SK-N-SH (cell line): Measurements from ENCODE around the gene OLFML2A.

Experiments used
- CHD2 ChIP-seq: fragments of 150-350 bp; IDR thresholded peaks from 2 replicates; pipeline ENCODE4 v1.6.1; 2018; ENCODE audit warnings: low read length; ENCODE audit not compliant: partially characterized antibody
- EP300 ChIP-seq, 2 experiments: IDR thresholded peaks; 2 replicates each; pipeline versions ENCODE4 v1.4.0 to v1.6.1; 2012; ENCODE audit warnings: borderline replicate concordance in 1 of 2, low read depth in 1 of 2, low read length in 1 of 2
- EZH2phosphoT487 ChIP-seq: fragments of 200-600 bp; sonication (generic); IDR thresholded peaks from 2 replicates; pipeline ENCODE4 v1.6.1; 2017; ENCODE audit warnings: low read depth, mixed run types, mild to moderate bottlenecking, antibody characterized with exemption, moderate library complexity, borderline replicate concordance
- FOXJ3 ChIP-seq: sonication (generic); formaldehyde crosslinking; IDR thresholded peaks from 2 replicates; pipeline ENCODE4 v1.5.1; 2020; ENCODE audit warnings: mild to moderate bottlenecking, missing genetic modification reagents
- JUND ChIP-seq: IDR thresholded peaks from 2 replicates; pipeline ENCODE4 v1.4.0; 2012
- POLR2AphosphoS5 ChIP-seq: IDR thresholded peaks from 2 replicates; pipeline ENCODE4 v1.6.1; 2012; ENCODE audit warnings: low read depth, low read length
- RXRA ChIP-seq: IDR thresholded peaks from 2 replicates; pipeline ENCODE4 v1.4.0; 2012; ENCODE audit warnings: low read depth, mild to moderate bottlenecking, borderline replicate concordance
- SIN3A ChIP-seq: IDR thresholded peaks from 2 replicates; pipeline ENCODE4 v1.6.1; 2012; ENCODE audit warnings: low read depth, mild to moderate bottlenecking, low read length, moderate library complexity, borderline replicate concordance
- TAF1 ChIP-seq: IDR thresholded peaks from 2 replicates; pipeline ENCODE4 v1.6.1; 2012; ENCODE audit warnings: low read depth, mild to moderate bottlenecking, low read length, moderate library complexity, borderline replicate concordance
- TEAD4 ChIP-seq: IDR thresholded peaks from 2 replicates; pipeline ENCODE4 v1.4.0; 2012; ENCODE audit warnings: mild to moderate bottlenecking, borderline replicate concordance; ENCODE audit not compliant: insufficient read depth
- YY1 ChIP-seq: IDR thresholded peaks from 2 replicates; pipeline ENCODE4 v1.4.0; 2012; ENCODE audit warnings: low read depth, mild to moderate bottlenecking
- TF ChIP-seq, protein P1 (sequence below): IDR thresholded peaks from 2 replicates; pipeline ENCODE4 v1.6.1; 2012; ENCODE audit warnings: mild to moderate bottlenecking, low read depth, low read length, moderate library complexity
- TF ChIP-seq, protein P2 (sequence below): fragments of 200-600 bp; sonication (generic); IDR thresholded peaks from 2 replicates; pipeline ENCODE4 v1.6.1; 2017; ENCODE audit warnings: antibody characterized with exemption, mild to moderate bottlenecking, moderate library complexity
- TF ChIP-seq, protein P3 (sequence below): IDR thresholded peaks from 2 replicates; pipeline ENCODE4 v1.4.0; 2012; ENCODE audit warnings: low read depth

DNA sequence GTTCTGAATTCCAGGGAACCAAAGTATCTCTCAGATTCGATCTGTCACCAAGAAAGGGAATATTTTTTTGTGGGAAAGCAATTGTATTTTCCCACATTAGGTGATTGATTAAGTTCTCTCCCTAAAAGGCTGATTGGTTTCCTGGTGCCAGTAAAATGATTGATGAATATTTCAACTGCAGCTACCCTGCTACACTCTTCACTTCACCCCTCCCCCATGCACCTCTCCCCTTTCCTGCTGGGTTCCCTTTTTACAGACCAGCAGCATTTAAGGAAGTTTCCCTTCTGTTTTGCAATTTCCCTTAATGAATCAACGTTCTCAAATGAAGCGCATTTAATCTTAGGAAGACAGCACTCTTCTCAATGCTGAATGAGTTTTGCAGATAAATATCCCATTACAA is 18.9 kb upstream of the OLFML2A start:
- TF ChIP-seq, protein P1, sequence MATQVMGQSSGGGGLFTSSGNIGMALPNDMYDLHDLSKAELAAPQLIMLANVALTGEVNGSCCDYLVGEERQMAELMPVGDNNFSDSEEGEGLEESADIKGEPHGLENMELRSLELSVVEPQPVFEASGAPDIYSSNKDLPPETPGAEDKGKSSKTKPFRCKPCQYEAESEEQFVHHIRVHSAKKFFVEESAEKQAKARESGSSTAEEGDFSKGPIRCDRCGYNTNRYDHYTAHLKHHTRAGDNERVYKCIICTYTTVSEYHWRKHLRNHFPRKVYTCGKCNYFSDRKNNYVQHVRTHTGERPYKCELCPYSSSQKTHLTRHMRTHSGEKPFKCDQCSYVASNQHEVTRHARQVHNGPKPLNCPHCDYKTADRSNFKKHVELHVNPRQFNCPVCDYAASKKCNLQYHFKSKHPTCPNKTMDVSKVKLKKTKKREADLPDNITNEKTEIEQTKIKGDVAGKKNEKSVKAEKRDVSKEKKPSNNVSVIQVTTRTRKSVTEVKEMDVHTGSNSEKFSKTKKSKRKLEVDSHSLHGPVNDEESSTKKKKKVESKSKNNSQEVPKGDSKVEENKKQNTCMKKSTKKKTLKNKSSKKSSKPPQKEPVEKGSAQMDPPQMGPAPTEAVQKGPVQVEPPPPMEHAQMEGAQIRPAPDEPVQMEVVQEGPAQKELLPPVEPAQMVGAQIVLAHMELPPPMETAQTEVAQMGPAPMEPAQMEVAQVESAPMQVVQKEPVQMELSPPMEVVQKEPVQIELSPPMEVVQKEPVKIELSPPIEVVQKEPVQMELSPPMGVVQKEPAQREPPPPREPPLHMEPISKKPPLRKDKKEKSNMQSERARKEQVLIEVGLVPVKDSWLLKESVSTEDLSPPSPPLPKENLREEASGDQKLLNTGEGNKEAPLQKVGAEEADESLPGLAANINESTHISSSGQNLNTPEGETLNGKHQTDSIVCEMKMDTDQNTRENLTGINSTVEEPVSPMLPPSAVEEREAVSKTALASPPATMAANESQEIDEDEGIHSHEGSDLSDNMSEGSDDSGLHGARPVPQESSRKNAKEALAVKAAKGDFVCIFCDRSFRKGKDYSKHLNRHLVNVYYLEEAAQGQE, result no peak
- TF ChIP-seq, protein P2, sequence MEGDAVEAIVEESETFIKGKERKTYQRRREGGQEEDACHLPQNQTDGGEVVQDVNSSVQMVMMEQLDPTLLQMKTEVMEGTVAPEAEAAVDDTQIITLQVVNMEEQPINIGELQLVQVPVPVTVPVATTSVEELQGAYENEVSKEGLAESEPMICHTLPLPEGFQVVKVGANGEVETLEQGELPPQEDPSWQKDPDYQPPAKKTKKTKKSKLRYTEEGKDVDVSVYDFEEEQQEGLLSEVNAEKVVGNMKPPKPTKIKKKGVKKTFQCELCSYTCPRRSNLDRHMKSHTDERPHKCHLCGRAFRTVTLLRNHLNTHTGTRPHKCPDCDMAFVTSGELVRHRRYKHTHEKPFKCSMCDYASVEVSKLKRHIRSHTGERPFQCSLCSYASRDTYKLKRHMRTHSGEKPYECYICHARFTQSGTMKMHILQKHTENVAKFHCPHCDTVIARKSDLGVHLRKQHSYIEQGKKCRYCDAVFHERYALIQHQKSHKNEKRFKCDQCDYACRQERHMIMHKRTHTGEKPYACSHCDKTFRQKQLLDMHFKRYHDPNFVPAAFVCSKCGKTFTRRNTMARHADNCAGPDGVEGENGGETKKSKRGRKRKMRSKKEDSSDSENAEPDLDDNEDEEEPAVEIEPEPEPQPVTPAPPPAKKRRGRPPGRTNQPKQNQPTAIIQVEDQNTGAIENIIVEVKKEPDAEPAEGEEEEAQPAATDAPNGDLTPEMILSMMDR, result no peak
- TF ChIP-seq, protein P3, sequence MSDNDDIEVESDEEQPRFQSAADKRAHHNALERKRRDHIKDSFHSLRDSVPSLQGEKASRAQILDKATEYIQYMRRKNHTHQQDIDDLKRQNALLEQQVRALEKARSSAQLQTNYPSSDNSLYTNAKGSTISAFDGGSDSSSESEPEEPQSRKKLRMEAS, result no peak
- TF ChIP-seq JUND, result no peak
- no peak for TF ChIP-seq POLR2AphosphoS5
- no peak for TF ChIP-seq TEAD4
- no peak for TF ChIP-seq CHD2
- TF ChIP-seq RXRA, result no peak
- no peak for TF ChIP-seq SIN3A
- TF ChIP-seq YY1, result no peak
- TF ChIP-seq FOXJ3 (CRISPR knock-in tag), result no peak
- TF ChIP-seq EP300 (IDR thresholded peaks at IDR 0.05; ENCODE audit: borderline replicate concordance in 1 of 2, low read depth in 1 of 2, low read length in 1 of 2), result no peak
- TF ChIP-seq EZH2phosphoT487, result no peak
- no peak for TF ChIP-seq TAF1
